Measurements from ENCODE around the gene TOMM40L. TPM values are rescaled to one million over a fixed set of nuclear protein-coding genes. Genes with fewer than 3 reads are reported as not detected.

TOMM40L gene
- 10 to 100 TPM; 16.7 to 17.3 TPM for total RNA-seq

DNA sequence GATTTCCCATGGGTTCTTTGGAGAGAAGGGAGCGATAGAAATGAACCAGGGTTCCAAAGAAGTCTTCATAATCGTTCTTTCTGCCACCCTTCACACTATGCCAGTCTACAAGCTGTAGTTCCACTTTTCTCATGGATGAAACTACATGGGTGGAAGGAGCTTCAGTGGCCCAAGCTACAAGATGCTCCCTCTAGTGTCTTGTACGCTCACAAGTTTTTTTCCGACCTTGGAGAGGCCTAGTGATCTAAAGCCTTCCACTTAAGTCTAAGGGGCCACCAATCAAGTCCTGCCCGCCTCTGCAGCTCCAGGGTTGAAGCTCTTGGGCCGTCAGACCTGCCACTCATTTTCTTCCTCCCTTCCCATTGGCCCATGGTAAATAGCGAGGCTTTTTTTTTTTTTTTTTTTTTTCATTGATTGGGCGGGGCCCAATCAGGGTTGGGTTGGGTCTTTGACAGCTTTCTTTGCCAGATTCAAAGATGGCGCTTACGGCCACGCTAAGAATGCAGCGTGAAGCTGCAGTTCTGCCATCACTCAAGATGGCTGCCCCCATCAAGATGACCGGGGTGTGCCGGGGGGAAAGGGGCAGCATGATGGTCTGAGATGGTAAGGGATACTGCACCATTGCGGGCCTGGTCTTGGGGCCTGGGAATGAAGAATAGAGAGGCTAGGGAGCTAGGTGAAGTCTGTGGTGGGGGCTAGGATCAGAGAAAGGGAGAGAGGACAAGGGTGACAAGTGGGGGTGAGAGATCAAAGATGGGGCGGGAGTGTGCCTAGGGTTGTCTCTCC, at the start of gene TOMM40L:
TSS of gene TOMM40L (plus strand) at position 527 of the 786 bp plus-strand sequence. CDS start 430 bp downstream, outside the sequence.
- POLR2A ChIA-PET: interaction anchor here (0.7 to 1.3 kb wide), 4 partner anchors 23 to 88 kb away, joined by 4 to 6 read pairs (median 4); partner anchors contain the start of genes NDUFS2, PPOX and SDHC
- peaks cover 20% of the 10 kb centered on the region for H3K36me3 Mint-ChIP-seq (ENCODE audit: low read depth)
- peaks cover 44% of the 10 kb centered on the region for H3K4me1 Mint-ChIP-seq
- H3K9me3 Mint-ChIP-seq: no peaks in the 10 kb centered on the region
- H3K4me3 Mint-ChIP-seq: peak within 1 kb of the TSS; percentile 95
- no peaks in the 10 kb centered on the region for H3K27me3 Mint-ChIP-seq
- DNase-seq: peak; percentile 94
- peak within 1 kb of the TSS; percentile 93 for H3K27ac Mint-ChIP-seq
- CTCF ChIA-PET: interaction anchor here (0.5 to 4.4 kb wide), 46 partner anchors 10 to 541 kb away, joined by 3 to 38 read pairs (median 4); partner anchors contain the start of genes CFAP126, DEDD, FCER1G and NDUFS2

- ChIA-PET CTCF (interaction anchor here (1.4 to 3.2 kb wide), 8 partner anchors 8 to 205 kb away, joined by 3 to 23 read pairs (median 4); partner anchors contain the start of genes PPOX and UFC1), POLR2A (no interaction called here)
- H3K36me3 Mint-ChIP-seq (ENCODE audit: low read depth): peaks cover 41% of the 10 kb centered on the region
- peak overlapping the region; percentile 99 for H3K27ac Mint-ChIP-seq
- no peaks in the 10 kb centered on the region for H3K9me3 Mint-ChIP-seq
- no peak for DNase-seq
- H3K4me3 Mint-ChIP-seq: peak overlapping the region; percentile 96
- peaks cover 66% of the 10 kb centered on the region for H3K4me1 Mint-ChIP-seq
- no peaks in the 10 kb centered on the region for H3K27me3 Mint-ChIP-seq
Observed at GRCh38 chr1:161176468-161177111, 49.3 kb upstream of the TOMM40L start.

GRCh38 chr1:161177112-161177935, 48.5 kb upstream of the TOMM40L start, which contains the start of gene B4GALT3:
B4GALT3 (minus strand) TSS chr1:161177507; CDS start chr1:161176060, 1,447 bp downstream.
- ChIA-PET CTCF (interaction anchor here (1.4 to 3.2 kb wide), 7 partner anchors 9 to 205 kb away, joined by 3 to 23 read pairs (median 5); partner anchors contain the start of genes PPOX and UFC1), POLR2A (no interaction called here)
- H3K9me3 Mint-ChIP-seq: no peaks in the 10 kb centered on the region
- peak within 1 kb of the TSS; percentile 96 for H3K4me3 Mint-ChIP-seq
- peaks cover 74% of the 10 kb centered on the region for H3K4me1 Mint-ChIP-seq
- peak; percentile 92 for DNase-seq
- peak within 1 kb of the TSS; percentile 99 for H3K27ac Mint-ChIP-seq
- H3K27me3 Mint-ChIP-seq: no peaks in the 10 kb centered on the region
- H3K36me3 Mint-ChIP-seq (ENCODE audit: low read depth): peaks cover 43% of the 10 kb centered on the region

GRCh38 chr1:161177936-161178244, 48.0 kb upstream of the TOMM40L start:
- ChIA-PET POLR2A (no interaction called here), CTCF (interaction anchor here (1.9 to 2.1 kb wide), 3 partner anchors 10 to 204 kb away, joined by 4 to 6 read pairs (median 5); partner anchors contain the start of gene UFC1)
- Mint-ChIP-seq H3K27me3 (no peaks in the 10 kb centered on the region), H3K9me3 (no peaks in the 10 kb centered on the region), H3K27ac (peak overlapping the region; percentile 99), H3K4me3 (peak overlapping the region; percentile 96), H3K4me1 (peaks cover 79% of the 10 kb centered on the region), H3K36me3 (ENCODE audit: low read depth) (peaks cover 38% of the 10 kb centered on the region)
- no peak for DNase-seq

DNA sequence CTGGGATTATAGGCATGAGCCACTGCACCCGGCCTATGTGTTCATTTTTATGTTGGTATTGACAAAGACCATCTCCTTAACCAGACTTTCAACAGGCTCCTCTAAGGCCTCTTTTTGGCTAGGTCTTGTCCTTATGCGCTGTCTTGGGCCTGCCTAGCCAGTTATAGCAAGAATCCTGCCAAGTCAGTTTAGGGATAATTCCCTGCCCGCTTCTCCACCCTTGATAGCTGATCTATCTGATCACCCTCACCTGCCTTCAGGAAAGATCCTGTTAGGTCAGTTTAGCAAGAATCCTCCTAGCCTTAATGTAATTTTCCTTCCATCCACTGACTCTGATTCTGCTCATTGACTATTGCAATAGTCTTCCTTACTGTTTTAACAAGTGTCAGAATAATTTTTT, 46.2 kb upstream of the TOMM40L start:
- H3K27me3 Mint-ChIP-seq: no peaks in the 10 kb centered on the region
- H3K27ac Mint-ChIP-seq: peak overlapping the region; percentile 60
- H3K4me3 Mint-ChIP-seq: no peak overlapping the region
- no peak for DNase-seq
- peaks cover 84% of the 10 kb centered on the region for H3K4me1 Mint-ChIP-seq
- ChIA-PET POLR2A (no interaction called here), CTCF (interaction anchor here (1.3 to 4.0 kb wide), 4 partner anchors 9 to 46 kb away, joined by 3 to 30 read pairs (median 5); partner anchors contain the start of genes PPOX and TOMM40L)
- no peaks in the 10 kb centered on the region for H3K9me3 Mint-ChIP-seq
- peaks cover 26% of the 10 kb centered on the region for H3K36me3 Mint-ChIP-seq (ENCODE audit: low read depth)

DNA sequence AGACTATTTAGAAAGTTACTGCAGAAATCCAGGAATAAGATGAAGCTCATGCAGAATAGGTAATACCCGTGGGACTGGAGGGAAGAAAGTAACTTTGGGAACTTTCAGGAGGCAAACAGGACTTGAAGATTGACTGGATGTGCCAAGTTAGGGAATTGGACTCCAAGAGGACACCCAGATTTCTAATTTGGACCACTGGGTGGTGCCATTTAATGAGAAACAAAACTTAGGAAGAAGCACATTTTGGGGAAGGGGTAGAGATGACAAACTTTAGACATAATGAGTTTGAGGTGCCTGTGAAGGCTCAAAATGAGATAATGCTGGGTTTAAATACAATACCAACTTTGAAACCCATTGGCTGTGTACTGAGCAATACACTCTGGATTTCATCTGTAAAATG, 45.2 kb upstream of the TOMM40L start:
- H3K4me1 Mint-ChIP-seq: peaks cover 82% of the 10 kb centered on the region
- CTCF ChIA-PET: interaction anchor here (1.8 to 4.0 kb wide), 4 partner anchors 10 to 45 kb away, joined by 4 to 30 read pairs (median 12); partner anchors contain the start of genes PPOX and TOMM40L

DNA sequence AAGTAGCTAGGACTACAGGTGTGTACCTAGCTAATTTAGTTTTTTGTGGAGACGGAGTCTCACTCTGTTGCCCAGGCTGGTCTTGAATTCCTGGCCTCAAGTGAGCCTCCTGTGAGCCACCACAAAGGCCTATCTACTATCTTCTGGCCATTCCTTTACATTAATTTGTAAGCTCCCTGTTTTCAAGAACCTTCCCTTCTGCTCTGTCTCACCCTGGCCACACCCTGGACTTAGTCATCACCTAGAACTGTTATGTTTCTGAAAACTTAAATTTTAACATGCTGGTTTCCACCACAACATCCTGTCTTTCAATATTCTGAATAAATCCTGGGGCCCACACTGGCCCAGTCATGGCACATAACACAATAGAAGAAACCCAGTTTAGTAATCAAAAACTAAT, 43.6 kb upstream of the TOMM40L start:
- peak; percentile 76 for DNase-seq
- peaks cover 10% of the 10 kb centered on the region for H3K36me3 Mint-ChIP-seq (ENCODE audit: low read depth)
- no peaks in the 10 kb centered on the region for H3K9me3 Mint-ChIP-seq
- H3K27me3 Mint-ChIP-seq: no peaks in the 10 kb centered on the region
- H3K27ac Mint-ChIP-seq: peak overlapping the region; percentile 96
- ChIA-PET POLR2A (interaction anchor here (0.5 to 1.5 kb wide), 3 partner anchors 16 to 204 kb away, joined by 4 to 6 read pairs (median 5); partner anchors contain the start of genes PPOX and TOMM40L), CTCF (interaction anchor here (0.8 to 4.0 kb wide), 13 partner anchors 10 to 258 kb away, joined by 3 to 30 read pairs (median 5); partner anchors contain the start of genes NDUFS2, PPOX and TOMM40L)
- H3K4me3 Mint-ChIP-seq: peak overlapping the region; percentile 32
- H3K4me1 Mint-ChIP-seq: peaks cover 83% of the 10 kb centered on the region

More for the DNA sequence above, 45.2 kb upstream of the TOMM40L start:
- Mint-ChIP-seq H3K27ac (peak overlapping the region; percentile 83), H3K9me3 (no peaks in the 10 kb centered on the region), H3K4me3 (no peak overlapping the region), H3K27me3 (no peaks in the 10 kb centered on the region), H3K36me3 (ENCODE audit: low read depth) (peaks cover 17% of the 10 kb centered on the region)
- POLR2A ChIA-PET: no interaction called here
- DNase-seq: peak; percentile 29

DNA sequence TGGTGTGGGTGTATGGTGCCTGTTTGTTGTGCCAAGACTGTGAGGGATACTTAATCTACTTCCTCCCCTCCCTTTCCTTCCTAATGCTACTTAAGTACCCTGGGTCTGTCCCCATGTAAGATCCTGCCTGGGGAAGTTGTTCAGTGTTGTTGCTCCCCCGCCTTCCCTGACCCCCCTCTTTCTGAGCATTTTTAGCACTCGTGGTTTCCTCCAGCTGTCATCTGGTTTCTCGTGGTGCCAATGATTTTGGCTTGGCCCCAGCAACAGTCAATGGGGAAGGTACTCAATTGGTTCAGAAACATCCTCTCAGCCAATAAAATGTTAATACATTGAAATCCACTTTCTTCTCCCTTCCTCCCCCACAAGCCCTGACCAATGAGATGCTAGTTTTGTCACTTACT, 40.6 kb upstream of the TOMM40L start:
- Mint-ChIP-seq H3K27me3 (no peaks in the 10 kb centered on the region), H3K4me1 (peaks cover 81% of the 10 kb centered on the region), H3K36me3 (ENCODE audit: low read depth) (peaks cover 11% of the 10 kb centered on the region), H3K27ac (peak overlapping the region; percentile 97), H3K4me3 (peak overlapping the region; percentile 58), H3K9me3 (no peaks in the 10 kb centered on the region)
- ChIA-PET POLR2A (no interaction called here), CTCF (interaction anchor here (0.6 to 2.0 kb wide), 7 partner anchors 8 to 196 kb away, joined by 3 to 9 read pairs (median 4); partner anchors contain the start of genes NDUFS2 and PPOX)
- peak; percentile 92 for DNase-seq

DNA sequence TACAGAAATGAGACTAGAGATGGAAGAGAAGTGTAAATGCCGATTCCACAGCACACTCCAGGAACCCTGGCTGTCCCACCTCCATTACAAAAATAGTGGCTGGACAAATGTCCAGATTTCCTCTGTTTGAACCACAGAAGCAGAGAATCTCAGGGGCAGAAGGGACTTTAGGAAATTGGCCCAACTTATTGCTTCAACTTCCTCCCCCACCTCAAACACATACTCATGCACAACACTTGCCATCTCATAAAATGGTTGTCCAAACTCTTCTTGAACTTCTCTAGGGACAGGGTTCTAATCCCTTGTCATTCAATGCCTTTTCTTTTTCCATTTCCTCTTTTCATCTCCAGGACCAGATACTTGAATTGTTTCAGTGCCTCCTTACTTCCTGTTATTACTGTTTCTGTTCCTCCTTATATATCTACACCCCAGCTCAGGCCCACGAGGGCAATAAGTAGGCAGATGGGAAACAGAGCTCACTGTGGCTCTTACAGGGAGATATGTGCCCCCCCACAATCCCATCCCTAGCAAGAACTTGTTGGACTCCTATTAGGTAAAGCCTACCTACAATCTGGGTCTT, 40.0 kb upstream of the TOMM40L start:
- ChIA-PET CTCF (interaction anchor here (0.6 to 2.0 kb wide), 9 partner anchors 7 to 196 kb away, joined by 3 to 9 read pairs (median 4); partner anchors contain the start of genes ADAMTS4, NDUFS2 and PPOX), POLR2A (no interaction called here)
- H3K36me3 Mint-ChIP-seq (ENCODE audit: low read depth): peaks cover 11% of the 10 kb centered on the region
- H3K27ac Mint-ChIP-seq: peak overlapping the region; percentile 97
- peaks cover 78% of the 10 kb centered on the region for H3K4me1 Mint-ChIP-seq
- peak overlapping the region; percentile 58 for H3K4me3 Mint-ChIP-seq
- no peaks in the 10 kb centered on the region for H3K27me3 Mint-ChIP-seq
- DNase-seq: no peak
- H3K9me3 Mint-ChIP-seq: no peaks in the 10 kb centered on the region

DNA sequence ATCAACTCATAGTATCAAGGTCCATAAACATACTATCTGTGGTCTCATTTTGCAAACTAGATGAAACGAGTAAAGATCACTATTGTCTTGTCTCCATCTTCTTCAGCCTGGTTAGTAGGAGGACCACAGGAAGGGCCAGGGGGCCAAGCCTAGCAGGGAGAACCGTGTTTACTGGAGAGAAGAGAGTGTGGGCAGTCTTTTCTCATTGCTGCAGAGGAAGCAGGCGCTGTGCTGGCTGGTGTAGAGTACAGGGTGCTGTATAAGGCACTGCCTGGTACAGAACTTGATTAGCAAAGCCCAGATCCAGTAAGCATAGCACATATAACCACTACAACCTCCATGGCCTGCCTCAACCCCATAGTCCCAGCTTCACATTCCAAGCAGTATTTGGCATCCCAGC, 38.5 kb upstream of the TOMM40L start:
- POLR2A ChIA-PET: no interaction called here

DNA sequence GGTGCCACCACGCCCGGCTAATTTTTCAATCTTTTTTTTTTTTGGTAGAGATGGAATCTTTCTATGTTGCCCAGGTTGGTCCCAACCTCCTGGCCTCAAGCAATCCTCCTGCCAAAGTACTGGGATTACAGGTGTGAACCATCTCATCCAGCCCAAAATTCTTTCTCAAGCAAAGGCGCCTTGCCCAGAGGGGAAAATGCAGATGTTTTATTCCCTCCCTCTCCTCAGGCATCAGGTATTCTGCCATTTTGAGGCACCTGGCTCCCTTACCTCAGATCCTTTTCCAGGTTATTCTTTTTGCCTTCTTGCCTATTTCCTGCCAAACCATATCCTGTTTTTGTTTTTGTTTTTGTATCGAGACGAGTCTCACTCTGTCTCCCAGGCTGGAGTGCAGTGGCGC, 37.5 kb upstream of the TOMM40L start:
- Mint-ChIP-seq H3K36me3 (ENCODE audit: low read depth) (peaks cover 5% of the 10 kb centered on the region), H3K4me3 (no peak overlapping the region), H3K27ac (peak overlapping the region; percentile 50), H3K4me1 (peaks cover 69% of the 10 kb centered on the region), H3K27me3 (no peaks in the 10 kb centered on the region), H3K9me3 (no peaks in the 10 kb centered on the region)
- POLR2A ChIA-PET: interaction anchor here (0.6 kb wide), 1 partner anchor 9 kb away, joined by 9 read pairs; no protein-coding TSS in a partner anchor
- CTCF ChIA-PET: interaction anchor here (0.6 to 1.6 kb wide), 5 partner anchors 14 to 70 kb away, joined by 3 to 6 read pairs (median 4); partner anchors contain the start of genes NDUFS2, PCP4L1, PPOX and TOMM40L
- DNase-seq: no peak

More for the DNA sequence above, 38.5 kb upstream of the TOMM40L start:
- H3K4me1 Mint-ChIP-seq: peaks cover 69% of the 10 kb centered on the region
- DNase-seq: no peak
- H3K9me3 Mint-ChIP-seq: no peaks in the 10 kb centered on the region
- H3K27ac Mint-ChIP-seq: peak overlapping the region; percentile 97
- peaks cover 7% of the 10 kb centered on the region for H3K36me3 Mint-ChIP-seq (ENCODE audit: low read depth)
- no peak overlapping the region for H3K4me3 Mint-ChIP-seq
- CTCF ChIA-PET: interaction anchor here (1.0 kb wide), 1 partner anchor 22 kb away, joined by 5 read pairs; the partner anchor contains the start of gene PPOX
- H3K27me3 Mint-ChIP-seq: no peaks in the 10 kb centered on the region

Data from activated CD4-positive, alpha-beta T cell treated with anti-CD3 and anti-CD28 coated beads, Interleukin-2, amount 10 ng/mL, durations not matched to agents 7 days and 5 days (primary cell).